HCT116 (cell line): ENCODE measurements around the gene MCM8. TPM values are rescaled to one million over a fixed set of nuclear protein-coding genes. Genes with fewer than 3 reads are reported as not detected.
A peak's percentile ranks its signal among the peaks of the same experiment; 100 is the strongest.

Source experiments
- ATAC-seq: fragments of 200-7000 bp; cut with Tn5 transposase; 2 replicates; pipeline ENCODE4 v1.9.1; 2020; ENCODE audit warnings: mild to moderate bottlenecking, moderate library complexity
- BruUV-seq: library from RNA; stranded (reverse); fragments of 400-500 nt; replicated peaks from 2 replicates; lab custom pipeline; 2021; lab: Mats Ljungman, UMichigan
- CTCF ChIA-PET: fragments of 300-600 bp; sonication (Branson Sonifier 250); formaldehyde crosslinking; loops from one replicate; lab custom pipeline; 2021; ENCODE audit warnings: antibody characterized with exemption; lab: Charles Lee
- POLR2A ChIA-PET: fragments of 300-600, 350-600 bp; sonication (Branson Sonifier 250); formaldehyde crosslinking; loops from one replicate; lab custom pipeline; 2021; ENCODE audit warnings: antibody characterized with exemption; lab: Charles Lee
- RAD21 ChIA-PET, 2 experiments: fragments of 300-600 bp; sonication (Branson Sonifier 250); formaldehyde crosslinking; loops; one replicate each; lab custom pipeline; 2023; ENCODE audit warnings: low total read pairs in 2 of 2; ENCODE audit not compliant: uncharacterized antibody in 2 of 2, unreplicated experiment in 2 of 2, low non-redundant PET in 1 of 2; lab: Charles Lee
- DNase-seq: peaks from one replicate; pipeline ENCODE4 v3.0.0-alpha.2; 2010; ENCODE audit warnings: low read depth, low spot score
- H2AFZ ChIP-seq: fragments of 200-600 bp; shearing (Covaris generic), sonication (generic); 2 replicates; pipeline ENCODE4 v1.6.1; 2017; ENCODE audit warnings: low read depth, mixed run types, mixed read lengths, antibody characterized with exemption, low read length; ENCODE audit not compliant: poor library complexity, severe bottlenecking
- H3K27ac ChIP-seq: 2 replicates; pipeline ENCODE4 v1.5.1; 2012; ENCODE audit warnings: low read depth, low read length
- H3K27me3 ChIP-seq: fragments of 200-600 bp; sonication (generic); 2 replicates; pipeline ENCODE4 v1.6.1; 2016; ENCODE audit warnings: mixed run types, low read length, mixed read lengths; ENCODE audit not compliant: insufficient read depth
- H3K36me3 ChIP-seq, 2 experiments: fragments of 200-500 bp in 1 of 2; fragments of 200-600 bp in 1 of 2; sonication (Bioruptor generic) in 1 of 2; sonication (generic) in 1 of 2; 2 replicates each; pipeline versions ENCODE4 v1.5.1 to v1.6.1; 2014 to 2016; ENCODE audit warnings: low read length in 2 of 2, inconsistent platforms in 1 of 2, mixed read lengths in 1 of 2, mixed run types in 1 of 2; ENCODE audit not compliant: insufficient read depth in 2 of 2, control insufficient read depth in 1 of 2
- H3K4me1 ChIP-seq, 2 experiments: fragments of 200-600 bp in 1 of 2; sonication (generic) in 1 of 2; 2 replicates each; pipeline versions ENCODE4 v1.5.1 to v1.6.1; 2012 to 2017; ENCODE audit warnings: low read length in 2 of 2, inconsistent platforms in 1 of 2, mild to moderate bottlenecking in 1 of 2, mixed read lengths in 1 of 2, mixed run types in 1 of 2, moderate library complexity in 1 of 2; ENCODE audit not compliant: insufficient read depth in 2 of 2, control insufficient read depth in 1 of 2
- H3K4me2 ChIP-seq: fragments of 200-600 bp; sonication (generic); 2 replicates; pipeline ENCODE4 v1.6.1; 2017; ENCODE audit warnings: mixed run types, low read length, mixed read lengths
- H3K4me3 ChIP-seq, 2 experiments: fragments of 200-600 bp in 1 of 2; sonication (generic) in 1 of 2; replicated peaks in 1 of 2; 2 replicates each; pipeline ENCODE4 v1.5.1; 2011 to 2016; ENCODE audit warnings: low read length in 2 of 2, control low read depth in 1 of 2, low read depth in 1 of 2, mild to moderate bottlenecking in 1 of 2, mixed read lengths in 1 of 2, mixed run types in 1 of 2
- H3K79me2 ChIP-seq: fragments of 200-600 bp; sonication (generic); 2 replicates; pipeline ENCODE4 v1.6.1; 2017; ENCODE audit warnings: mild to moderate bottlenecking, mixed run types, low read length, moderate library complexity, mixed read lengths; ENCODE audit not compliant: insufficient read depth
- H3K9ac ChIP-seq: fragments of 200-600 bp; sonication (generic); 2 replicates; pipeline ENCODE4 v1.6.1; 2016; ENCODE audit warnings: low read length, mixed read lengths
- H3K9me2 ChIP-seq: fragments of 200-600 bp; sonication (generic), shearing (Covaris generic); 2 replicates; pipeline ENCODE4 v1.6.1; 2017; ENCODE audit warnings: mixed run types, mild to moderate bottlenecking, moderate library complexity; ENCODE audit not compliant: insufficient read depth
- H3K9me3 ChIP-seq, 2 experiments: fragments of 200-500 bp in 1 of 2; fragments of 200-600 bp in 1 of 2; sonication (Bioruptor generic) in 1 of 2; sonication (generic) in 1 of 2; 2 replicates each; pipeline ENCODE4 v1.6.1; 2014 to 2017; ENCODE audit warnings: low read length in 2 of 2, mixed read lengths in 2 of 2, inconsistent platforms in 1 of 2, low read depth in 1 of 2, mild to moderate bottlenecking in 1 of 2, mixed run types in 1 of 2, moderate library complexity in 1 of 2; ENCODE audit not compliant: control insufficient read depth in 1 of 2, insufficient read depth in 1 of 2
- H4K20me1 ChIP-seq: fragments of 200-600 bp; sonication (generic), shearing (Covaris generic); 2 replicates; pipeline ENCODE4 v1.6.1; 2017; ENCODE audit warnings: mixed run types, mild to moderate bottlenecking, moderate library complexity; ENCODE audit not compliant: insufficient read depth
- JUND ChIP-seq: IDR thresholded peaks from 2 replicates; pipeline ENCODE4 v1.6.1; 2012
- SIN3A ChIP-seq: IDR thresholded peaks from 2 replicates; pipeline ENCODE4 v1.6.1; 2012; ENCODE audit warnings: low read depth
- SRF ChIP-seq: IDR thresholded peaks from 2 replicates; pipeline ENCODE4 v1.6.1; 2012; ENCODE audit warnings: low read depth
- TCF7L2 ChIP-seq: IDR thresholded peaks from 2 replicates; pipeline ENCODE4 v1.7.0; 2011; ENCODE audit warnings: borderline replicate concordance, inconsistent platforms; ENCODE audit not compliant: insufficient read depth, insufficient read length; ENCODE audit errors: extremely low read depth
- intact Hi-C: fragments of 100-400 bp; cut with micrococcal nuclease; formaldehyde crosslinking; loops from 2 replicates; pipeline ENCODE4 v1.10.0; 2022
- total RNA-seq: library from RNA; stranded (reverse); gene quantifications from one replicate; pipeline ENCODE4 v1.2.1, GENCODE V29; 2021; ENCODE audit not compliant: unreplicated experiment

MCM8 gene
- total RNA-seq, 1 experiment from 2014 or later, result 21.9 TPM

DNA sequence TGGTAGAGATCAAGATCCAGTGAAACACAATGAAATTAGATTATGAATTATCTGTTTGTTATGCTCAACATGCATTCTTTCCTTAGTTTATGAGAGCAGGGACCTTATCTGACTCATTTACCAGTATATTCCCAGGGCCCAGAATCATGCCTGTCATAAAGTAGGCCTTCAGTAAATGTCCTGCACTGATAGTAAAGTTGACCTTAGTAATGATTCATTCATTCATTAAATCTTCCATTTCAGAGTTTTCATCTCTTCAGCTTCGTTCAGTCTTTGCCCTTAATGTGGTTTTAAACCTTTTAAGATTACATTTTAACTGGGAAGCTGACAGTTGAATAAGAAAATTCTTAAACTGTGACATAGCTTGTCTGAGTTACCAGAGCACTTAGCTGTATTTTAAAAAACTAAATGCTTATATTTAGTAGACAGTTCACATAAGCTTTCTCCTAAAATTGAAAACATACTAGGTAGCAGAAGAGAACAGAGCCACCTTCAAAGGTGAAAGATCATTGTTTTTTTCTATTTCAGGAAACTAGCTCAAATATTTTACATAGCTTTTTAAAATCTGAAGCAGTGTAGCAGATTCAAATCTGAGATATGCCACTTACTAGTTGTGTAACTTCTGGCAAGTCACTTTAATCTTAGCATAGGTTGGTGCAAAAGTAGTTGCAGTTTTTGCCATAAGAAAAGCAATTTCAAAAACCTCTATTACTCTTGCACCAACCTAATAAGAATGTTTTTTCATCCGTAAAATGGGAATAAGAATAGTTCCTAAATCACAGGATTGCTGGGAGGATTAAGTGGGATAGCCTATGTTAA is 41.4 kb downstream of the MCM8 start:
- no TSS peak for BruUV-seq
- ChIA-PET CTCF (interaction anchor here (1.0 kb wide), 1 partner anchor 10 kb away, joined by 3 read pairs; no protein-coding TSS in a partner anchor), RAD21 (no interaction called here), POLR2A (no interaction called here)
- H3K9me2 ChIP-seq, result no peaks in the 10 kb centered on the region
- TF ChIP-seq SIN3A, result no peak
- H3K36me3 ChIP-seq, result peaks cover 30% of the 10 kb centered on the region in 2 experiments
- H3K4me1 ChIP-seq, result no peaks in the 10 kb centered on the region
- no peak overlapping the region for H3K4me3 ChIP-seq
- H2AFZ ChIP-seq, result no peak overlapping the region
- no peak overlapping the region for H3K4me2 ChIP-seq
- DNase-seq (no peak), ATAC-seq (no peak)
- intact Hi-C loops, result no loop called here
- no peaks in the 10 kb centered on the region for H3K9me3 ChIP-seq
- no peaks in the 10 kb centered on the region for H3K27me3 ChIP-seq
- no peaks in the 10 kb centered on the region for H4K20me1 ChIP-seq
- no peaks in the 10 kb centered on the region for H3K79me2 ChIP-seq
- H3K27ac ChIP-seq, result no peak overlapping the region
- no peak overlapping the region for H3K9ac ChIP-seq

DNA sequence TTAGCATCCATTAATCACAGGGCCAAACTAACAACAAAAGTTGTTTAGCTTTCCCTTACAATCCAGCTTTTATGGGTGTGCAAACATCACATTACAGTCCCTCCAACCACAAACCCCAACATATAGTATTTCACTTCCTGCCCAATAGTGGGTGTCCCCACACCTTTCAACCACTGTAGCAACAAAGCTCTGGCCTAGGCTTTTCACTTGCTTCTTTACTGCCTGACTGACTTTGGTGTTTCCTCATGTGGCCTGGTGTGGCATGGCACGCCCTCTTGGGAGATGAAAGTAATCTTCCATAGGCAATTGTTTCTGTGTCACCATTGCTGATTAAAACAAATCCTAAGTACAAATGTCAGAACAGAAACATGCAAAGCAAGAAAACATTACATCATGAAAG is 46.3 kb downstream of the MCM8 start:
- Histone ChIP-seq H3K79me2 (no peaks in the 10 kb centered on the region), H3K4me2 (no peak overlapping the region), H3K9me2 (no peaks in the 10 kb centered on the region), H3K9me3 (no peaks in the 10 kb centered on the region), H3K9ac (no peak overlapping the region), H3K36me3 (peaks cover 22 to 31% of the 10 kb centered on the region in 2 experiments), H4K20me1 (no peaks in the 10 kb centered on the region), H3K4me3 (no peak overlapping the region), H3K27me3 (no peaks in the 10 kb centered on the region), H2AFZ (no peak overlapping the region), H3K4me1 (no peaks in the 10 kb centered on the region), H3K27ac (no peak overlapping the region)
- TF ChIP-seq TCF7L2 (no peak), SRF (no peak), JUND (no peak)
- CTCF ChIA-PET, result no interaction called here
- intact Hi-C loops, result no loop called here
- RAD21 ChIA-PET, result no interaction called here
- POLR2A ChIA-PET, result interaction anchor here (0.6 kb wide), 1 partner anchor 8 kb away, joined by 3 read pairs; no protein-coding TSS in a partner anchor
- ATAC-seq (peak; percentile 44; the same call in 1 of the 2 replicates), DNase-seq (no peak)
- no TSS peak for BruUV-seq
